ENCODE measurements around the gene KDSR.
A peak's percentile ranks its signal among the peaks of the same experiment; 100 is the strongest.
"Not testable (repeated sequence)": the region's sequence is repeated elsewhere in the genome, so short reads cannot be mapped to it uniquely, and the experiment has no call there.

KDSR gene

DNA sequence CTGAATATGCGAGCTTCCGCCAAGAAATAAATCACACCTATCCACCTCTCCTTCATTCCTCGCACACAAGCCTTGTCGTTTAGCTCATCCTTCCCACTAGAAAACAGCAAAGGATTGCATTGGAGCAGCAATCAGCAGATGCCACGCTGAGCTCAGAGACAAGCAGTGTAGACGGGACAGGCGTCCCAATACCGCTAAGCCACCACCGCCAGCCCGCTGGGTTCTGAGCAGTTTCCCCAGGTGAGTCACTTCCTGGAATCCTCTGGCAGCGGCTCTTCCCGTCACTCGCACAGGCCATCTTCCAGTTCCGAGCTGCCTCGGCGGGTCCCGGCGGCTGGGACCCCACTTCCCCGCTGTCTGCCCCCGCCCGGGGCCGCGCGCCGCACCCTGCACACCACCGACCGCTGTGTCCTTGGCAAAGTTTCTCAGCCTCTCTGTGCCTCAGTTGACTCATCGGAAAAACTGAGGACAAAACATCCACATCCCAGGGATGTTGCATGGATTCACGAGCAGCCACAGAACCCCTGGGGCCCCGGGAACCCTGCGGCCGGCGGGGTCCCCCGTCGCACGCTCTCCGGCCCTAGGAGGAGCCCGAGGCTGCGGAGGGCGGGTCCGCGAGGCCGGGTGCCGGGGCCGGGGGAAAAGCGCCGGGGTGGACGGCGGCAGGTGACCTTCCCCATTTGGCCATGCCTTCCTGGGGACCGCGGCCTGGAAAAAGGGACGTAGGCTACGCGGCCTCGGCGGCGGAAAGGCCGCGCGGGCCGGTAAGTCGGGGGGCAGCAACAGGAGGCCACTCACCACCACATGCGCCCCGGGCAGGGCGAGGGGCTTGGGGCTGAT, 573 bp downstream of the KDSR start:
- peak; percentile 75 for DNase-seq

DNA sequence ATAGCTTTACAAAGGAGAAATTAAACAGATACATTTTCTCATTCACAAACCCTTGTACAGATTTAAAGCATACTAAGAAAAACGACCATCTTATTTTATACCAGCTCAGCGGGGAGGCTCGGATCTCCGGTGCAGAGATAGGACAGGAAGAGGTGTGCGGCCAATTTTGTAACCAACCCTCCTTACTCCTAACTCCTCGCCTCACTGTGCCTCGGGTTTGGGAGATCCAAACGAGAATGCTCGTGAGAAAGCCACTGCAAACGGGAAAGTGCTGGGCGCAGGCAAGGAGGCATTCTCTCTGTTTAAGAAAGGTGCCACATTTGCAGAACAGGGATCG, 1.2 kb downstream of the KDSR start:
- DNase-seq: no peak

DNA sequence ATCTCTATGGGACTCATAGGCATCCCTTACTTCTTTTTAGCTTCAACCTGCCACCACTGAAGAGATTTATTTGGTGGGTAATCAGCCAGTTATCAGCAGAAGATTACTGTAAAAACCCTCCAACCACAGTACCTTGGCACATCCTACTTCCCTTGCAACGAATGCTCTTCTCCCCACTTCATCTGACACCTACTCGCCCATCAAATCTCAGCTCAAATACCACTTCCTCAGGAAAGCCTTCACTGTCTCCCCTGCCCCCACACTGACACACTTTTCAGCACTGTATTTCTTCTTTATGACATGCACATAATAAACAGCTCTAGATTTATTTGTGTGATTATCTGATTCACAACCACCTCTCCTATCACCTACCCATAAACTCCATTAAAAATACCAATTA, 3.1 kb downstream of the KDSR start:
- no peak for DNase-seq

DNA sequence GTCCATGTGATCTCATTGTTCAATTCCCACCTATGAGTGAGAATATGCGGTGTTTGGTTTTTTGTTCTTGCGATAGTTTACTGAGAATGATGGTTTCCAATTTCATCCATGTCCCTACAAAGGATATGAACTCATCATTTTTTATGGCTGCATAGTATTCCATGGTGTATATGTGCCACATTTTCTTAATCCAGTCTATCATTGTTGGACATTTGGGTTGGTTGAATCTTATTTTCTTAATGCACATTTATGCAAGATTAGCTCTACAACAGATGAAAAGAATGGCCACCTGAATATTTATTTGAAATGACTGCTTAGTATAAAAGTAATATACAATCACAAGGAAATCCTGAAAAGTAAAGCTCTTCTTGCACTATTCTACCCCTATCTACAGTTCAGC, 3.6 kb downstream of the KDSR start:
- not testable (repeated sequence) for DNase-seq

DNA sequence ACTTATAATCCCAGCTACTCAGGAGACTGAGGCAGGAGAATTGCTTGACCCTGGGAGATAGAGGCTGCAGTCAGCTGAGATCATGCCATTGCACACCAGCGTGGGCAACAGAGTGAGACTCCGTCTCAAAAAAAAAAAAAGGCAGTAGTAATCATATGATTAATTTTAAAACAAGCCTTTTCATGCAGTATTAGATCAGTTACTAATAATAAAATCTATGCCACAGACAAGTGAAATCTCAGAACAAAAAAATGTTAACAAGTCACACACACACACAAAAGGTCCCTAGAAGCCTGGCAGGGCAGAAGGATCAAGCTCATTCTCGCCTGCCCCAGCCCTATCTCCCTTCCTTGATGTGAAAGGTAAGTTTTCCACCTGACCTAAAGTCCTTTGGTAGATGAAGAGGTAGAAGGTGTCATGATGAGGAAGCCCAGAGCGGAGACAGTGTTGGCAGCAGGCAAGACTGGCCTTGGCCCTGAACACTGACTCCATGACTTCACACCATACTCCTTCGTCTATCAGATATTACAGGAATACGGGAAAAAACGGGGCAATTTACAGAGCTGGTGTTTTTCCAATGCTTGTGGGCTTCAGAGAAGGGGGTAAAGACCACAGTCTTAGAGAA, 10.6 kb downstream of the KDSR start:
- DNase-seq: no peak

DNA sequence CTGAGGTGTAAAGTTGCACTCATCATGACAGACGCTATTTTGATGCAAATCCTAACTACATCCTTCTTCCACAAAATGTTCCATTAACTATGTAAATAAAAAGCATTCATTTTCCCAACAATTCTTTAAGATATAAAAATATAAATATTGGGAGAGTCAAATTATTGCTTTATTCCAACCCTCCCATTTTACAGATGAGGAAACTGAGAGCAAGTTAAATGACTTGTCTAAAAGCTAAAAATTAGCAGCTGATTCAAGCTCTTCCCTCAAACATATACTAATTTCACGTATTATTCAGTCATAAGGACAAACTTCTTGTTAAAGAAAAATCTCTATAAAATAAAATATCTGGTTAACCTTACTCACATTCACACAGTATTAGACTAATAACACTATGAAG, 16.8 kb downstream of the KDSR start:
- no peak for DNase-seq

DNA sequence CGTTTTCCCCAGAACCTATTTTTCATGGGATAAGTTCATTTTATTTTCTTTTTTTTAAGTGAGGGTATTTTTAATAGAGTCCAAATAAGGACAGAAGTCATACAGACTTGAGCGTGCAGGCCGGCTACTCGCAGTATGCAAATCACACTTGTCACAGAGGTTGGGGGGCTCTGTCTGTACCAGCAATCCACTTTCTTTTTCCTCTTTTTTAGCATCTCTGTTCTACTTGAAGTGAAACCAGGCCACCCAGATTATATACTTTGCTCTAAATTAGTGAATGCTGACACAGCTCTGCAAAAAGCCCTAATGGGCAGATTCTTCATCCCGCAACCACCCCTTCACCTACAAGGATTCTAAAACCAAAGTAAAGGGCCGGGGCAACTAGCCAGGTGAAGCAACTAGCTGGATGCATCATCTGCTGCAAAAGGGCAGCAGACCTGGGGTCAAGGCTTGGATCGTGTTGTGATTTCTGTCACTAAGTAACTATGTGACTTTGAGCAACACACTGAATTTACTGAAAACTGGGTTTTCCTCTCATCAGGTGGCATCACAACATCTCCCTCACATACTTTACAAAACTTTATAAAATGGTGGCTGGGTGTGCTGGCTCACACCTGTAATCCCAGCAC, 18.4 kb downstream of the KDSR start:
- no peak for DNase-seq

DNA sequence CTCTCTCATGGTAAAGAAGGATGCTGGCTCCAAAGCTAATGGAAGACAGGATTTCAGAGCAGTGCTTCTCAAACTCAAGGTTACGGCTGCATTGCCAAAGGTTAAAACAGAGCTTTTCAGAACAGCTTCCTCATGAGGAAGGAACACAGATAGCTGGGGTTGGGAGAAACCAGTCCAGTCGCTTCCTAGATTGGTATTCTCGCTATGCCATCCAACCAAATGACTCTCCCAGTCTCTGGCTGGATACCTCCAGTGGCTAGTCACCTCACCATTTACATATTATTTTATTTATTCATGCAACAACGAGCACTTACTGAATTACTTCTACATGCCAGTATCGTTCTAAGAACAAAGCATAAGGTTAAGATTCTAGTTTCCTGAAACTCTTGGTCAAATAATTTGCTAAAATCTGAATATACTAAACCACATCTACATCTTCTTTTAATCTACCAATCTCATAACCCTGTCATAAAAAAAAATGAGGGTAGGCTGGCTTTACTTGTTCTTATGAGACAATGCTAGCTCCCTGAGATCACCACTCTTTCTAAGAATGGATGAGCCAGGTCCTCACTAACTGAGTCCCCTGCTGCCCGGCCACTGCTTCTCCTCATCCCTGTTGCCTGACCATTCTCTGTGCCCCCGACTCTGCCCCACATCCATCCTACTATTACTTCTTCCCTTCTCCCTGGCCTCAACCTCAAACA, 20.4 kb downstream of the KDSR start:
- no peak for DNase-seq

DNA sequence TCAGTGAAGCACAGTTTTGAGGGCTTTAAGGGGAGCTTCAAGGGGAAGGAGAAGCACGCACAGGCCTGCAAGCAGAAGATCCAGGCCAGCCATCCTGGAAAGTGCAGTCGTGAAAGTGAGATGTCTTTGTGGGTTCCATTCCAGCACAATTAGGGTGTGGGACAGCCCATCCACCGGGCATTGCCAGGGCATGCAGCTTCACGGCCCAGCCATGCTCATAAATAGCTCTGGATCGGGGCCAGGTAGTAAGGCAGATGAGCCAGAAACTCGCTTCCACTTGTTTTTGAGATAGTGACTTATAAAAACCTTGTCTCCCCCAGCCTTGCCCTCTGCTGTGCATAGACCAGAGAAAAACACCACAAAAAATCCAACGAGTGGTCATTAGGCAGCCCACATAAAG, 21.0 kb downstream of the KDSR start:
- DNase-seq: no peak

DNA sequence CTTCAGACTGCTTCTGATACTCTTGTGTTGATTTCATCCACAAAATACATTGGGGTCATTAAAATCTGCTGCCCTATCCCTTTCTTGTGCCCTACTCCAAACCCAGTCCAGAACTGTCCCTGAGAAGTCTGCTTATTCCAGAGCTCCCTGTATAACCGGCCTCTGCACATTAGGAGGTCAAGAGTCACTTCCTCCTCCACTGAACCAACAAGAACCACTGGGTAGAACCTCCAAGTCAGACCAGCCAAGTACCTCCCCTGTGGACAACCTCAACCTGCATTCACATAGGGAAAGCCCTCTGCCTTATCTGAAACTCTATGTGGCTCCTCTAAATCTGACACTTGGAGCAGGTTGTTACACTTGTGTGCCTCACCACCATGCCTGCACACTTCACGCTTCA, 22.1 kb downstream of the KDSR start:
- DNase-seq: no peak

DNA sequence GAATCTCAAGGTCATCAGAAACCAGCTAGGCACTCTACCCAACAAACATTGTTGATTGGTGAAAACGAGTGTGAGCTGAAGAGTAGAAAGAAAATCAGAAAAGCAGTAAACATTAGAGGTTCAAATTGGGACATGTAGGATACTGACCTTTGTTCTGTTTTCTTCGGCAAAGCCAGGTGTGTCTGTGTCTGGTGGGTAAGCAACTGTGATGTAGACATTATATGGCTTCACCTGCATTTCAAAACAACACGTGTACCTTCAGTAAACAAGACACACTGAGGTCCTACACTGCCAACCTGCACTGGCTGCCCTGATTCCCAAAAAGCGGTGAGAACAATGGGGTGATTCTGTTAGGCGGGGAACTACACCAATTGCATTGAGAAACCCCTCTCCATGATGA, 22.7 kb downstream of the KDSR start:
- DNase-seq: no peak

DNA sequence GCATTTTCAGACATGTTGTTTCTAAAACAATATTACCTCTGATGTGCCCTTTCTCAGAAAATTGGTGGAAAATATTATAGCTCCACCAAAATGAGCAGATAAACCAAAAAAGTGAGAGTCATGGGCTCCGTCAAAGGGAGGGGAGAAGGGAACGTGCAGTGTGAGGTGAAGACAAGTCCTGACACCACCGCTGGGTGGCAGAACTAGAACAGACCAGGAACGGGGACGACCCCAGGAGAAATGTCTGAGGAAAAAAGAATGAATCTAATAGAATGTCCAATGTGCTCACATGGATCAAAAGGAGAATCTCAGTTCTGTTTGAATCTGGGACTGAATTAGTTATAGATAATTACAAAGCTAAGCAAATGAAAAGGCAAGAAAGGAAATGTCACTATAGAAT, 24.8 kb downstream of the KDSR start:
- no peak for DNase-seq

DNA sequence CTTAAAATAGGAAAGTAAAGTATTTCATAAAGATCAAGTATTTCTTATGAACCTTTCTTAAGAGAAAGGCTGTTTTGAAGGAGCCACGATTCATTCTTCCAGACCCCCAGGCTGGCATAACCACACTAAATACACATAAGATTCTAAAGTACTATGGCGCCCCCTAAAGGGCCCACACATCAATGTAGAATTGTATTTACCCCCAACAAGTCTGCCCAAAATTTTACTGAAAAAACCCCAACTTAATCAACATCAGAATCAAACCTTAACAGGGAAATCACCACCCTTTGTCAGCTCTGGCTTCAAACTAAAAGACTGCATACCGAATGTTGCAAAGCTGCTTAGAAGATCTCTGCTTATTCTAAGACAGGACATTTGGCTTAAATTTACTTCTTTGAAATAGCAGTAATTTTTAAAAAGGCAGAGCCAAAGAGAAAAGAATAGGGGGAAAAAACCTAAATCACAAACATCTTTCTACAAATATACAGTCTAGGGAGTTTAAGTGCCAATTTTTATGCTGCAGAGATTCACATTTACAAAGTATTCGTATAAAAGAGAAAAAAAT, 27.0 kb downstream of the KDSR start:
- DNase-seq: no peak

DNA sequence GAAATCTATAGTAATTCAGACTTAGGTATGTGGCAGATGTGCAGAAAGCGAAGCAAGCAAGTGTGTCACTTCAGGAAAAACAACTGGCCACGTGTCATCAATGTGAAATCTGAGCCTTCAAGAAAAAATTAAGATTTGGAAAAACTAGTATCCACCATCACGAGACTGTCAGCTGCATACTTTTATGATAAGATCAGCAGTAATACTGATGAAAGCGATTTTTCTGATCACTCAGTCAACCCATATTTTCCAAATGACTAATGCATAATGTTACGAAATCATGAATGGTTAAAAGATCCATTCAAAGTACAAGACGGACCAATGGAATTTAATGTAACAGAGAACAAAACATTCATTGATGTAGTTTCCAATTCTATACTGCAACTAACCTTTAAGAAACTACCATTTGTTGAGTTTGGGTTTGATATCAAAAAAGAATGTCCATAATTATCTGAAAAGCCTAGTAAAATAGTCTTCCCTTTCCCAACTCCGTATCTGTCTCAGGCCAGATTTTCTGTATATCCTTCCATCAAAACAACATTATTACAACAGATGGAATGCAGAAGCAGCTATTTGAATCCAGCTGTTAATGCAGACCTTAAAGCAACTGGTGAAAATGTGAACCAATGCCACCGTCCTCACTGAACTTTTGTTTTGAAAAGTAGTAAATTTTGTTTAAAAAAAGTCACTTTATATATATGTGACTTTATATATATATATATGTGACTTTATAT, 30.5 kb downstream of the KDSR start:
- no peak for DNase-seq

DNA sequence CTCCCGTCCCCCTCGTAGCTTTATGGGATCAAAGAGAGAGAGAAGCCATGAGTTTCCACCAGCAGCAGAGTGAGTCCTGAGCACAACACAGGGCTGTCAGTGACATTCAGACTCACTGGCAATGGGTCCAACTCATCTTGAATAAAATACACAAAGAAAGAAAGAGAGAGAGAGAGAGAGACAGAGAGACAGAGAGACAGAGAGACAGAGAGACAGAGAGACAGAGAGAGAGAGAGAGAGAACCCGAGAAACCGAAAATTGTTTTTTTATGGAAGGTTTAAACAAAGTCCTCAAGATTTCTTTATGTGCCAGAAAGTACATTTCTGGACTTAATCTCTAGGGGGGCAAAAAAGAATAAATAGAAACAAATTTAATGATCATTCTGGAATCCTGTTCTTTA, 35.9 kb downstream of the KDSR start:
- no peak for DNase-seq

DNA sequence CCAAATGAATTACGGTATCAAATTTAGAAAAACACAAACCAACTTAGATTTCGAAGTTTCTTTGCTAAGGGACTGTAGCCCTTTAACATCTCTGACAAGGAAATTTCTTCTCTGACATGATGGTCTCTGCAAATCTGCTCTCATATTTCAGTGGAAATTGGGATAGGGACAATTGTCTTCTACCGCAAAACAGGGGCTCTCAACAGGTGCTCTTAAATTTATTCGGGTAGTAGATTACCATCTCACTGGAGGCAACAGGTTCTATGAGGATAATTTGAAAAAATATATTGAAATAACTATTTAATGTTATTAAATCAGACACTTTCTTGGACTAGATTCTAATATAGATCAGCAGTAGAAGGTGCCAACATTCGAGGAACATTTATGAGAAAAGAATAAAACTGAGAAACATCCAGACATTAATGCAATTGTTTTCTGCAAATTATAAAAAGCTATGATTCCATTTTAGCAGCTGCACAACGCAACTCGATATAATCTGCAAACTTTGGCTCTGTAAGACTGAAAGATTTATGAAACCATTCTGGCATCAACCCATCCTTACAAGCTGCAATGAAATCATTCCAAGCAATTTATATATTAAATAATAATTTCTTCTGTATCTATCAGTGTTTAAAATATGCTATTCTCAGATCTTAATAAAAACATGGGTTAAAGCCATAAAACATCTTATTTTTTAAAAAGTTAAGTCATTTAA, 37.4 kb downstream of the KDSR start:
- DNase-seq: no peak

DNA sequence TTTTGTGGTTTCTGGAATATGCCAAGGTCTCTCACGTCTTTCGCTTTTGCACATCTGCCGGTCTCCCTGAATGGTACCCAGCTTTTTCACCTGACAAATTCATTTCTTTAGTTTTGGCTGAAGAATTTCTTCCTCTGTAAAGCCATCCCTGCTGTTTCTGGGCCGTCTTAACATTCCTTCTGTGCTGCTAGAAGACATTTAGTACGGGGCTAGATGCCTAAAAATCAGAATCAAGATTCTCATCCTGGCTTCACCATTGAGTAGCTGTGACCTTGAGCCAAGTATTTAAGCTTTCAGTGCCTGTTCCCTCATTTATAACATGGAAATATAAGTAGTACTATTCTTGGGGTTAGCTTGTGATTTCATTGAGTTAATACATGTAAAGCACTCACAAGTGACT, 41.0 kb downstream of the KDSR start:
- no peak for DNase-seq

DNA sequence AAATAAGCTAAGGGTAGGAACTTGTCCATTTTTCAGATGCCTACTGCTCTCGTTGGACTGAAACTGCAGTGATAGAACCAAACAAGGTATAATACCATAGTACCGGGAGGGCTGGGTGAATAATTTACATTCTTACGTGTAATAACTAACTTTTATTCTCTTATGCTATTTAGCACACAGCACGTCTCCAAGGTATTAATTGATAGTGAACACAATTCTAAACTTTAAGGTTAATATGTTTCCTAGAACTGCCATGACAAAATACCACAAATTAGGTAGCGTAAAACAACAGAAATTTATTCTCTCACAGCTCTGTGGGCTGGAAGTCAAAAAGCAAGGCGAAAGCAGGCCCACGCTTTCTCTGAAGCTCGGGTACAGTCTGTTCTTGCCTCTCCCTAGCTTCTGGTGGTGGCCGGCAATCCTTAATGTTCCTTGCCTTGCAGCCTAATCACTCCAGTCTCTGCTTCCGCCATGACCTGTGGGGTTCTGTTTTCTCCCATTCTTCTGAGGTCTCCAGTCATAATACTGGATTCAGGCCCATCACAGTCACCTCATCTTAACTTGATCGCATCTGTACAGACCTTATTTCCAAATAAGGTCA, 41.8 kb downstream of the KDSR start:
- DNase-seq: no peak

DNA sequence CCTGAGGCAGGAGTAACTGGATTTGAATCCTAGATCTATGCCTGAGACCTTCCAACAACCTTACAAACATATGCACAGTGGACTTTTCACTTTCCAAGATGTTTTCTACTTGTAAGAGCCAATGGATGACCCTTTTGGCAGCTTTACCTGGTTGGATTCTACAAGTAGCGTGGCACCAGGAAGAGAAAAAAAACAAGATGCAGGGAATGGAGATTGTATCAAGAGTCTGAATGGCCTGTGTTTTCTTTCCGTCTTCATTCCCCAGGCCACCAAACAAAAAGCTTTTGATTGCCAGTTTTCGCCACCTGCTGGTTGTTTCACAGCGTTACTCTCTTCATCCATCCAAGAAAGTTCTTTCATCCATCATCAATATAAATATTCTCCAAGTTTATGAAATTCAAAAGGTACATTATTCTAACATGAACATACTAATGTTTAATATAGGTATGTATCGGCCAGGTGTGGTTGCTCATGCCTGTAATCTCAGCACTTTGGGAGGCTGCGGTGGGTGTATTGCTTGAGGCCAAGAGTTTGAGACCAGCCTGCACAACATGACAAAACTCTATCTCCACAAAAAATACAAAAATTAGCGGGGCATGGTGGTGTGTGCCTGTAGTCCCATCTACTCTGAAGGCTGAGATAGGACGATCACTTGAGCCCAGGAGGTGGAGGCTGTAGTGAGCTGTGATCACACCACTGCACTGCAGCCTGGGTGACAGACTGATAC, 43.9 kb downstream of the KDSR start:
- no peak for DNase-seq

DNA sequence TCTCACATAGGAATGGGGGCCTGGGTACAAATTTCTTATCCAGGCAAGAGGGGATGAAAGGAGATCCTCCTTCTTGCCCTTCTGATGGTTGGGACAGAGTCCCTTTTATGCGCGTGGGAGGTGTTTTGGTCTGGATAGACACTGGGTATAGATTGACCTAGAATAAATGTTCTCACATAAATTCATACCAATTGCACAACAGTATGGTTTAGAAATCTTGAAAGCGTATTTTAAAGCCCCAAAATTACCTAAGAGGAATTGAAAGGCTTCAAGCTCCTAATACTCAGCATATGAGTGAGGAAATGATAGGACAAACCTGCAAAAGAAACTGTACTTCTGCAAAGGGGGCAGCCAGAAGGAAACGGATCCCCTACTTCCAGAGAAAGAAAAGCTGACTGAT, 44.8 kb downstream of the KDSR start:
- DNase-seq: no peak
